HepG2 (cell line): Measurements from ENCODE around the gene AIF1. TPM values are rescaled to one million over a fixed set of nuclear protein-coding genes. Genes with fewer than 3 reads are reported as not detected.

Source experiments
- AKNA ChIP-seq: sonication (generic); formaldehyde crosslinking; IDR thresholded peaks from 2 replicates; pipeline ENCODE4 v1.4.0; 2020; ENCODE audit warnings: missing genetic modification reagents, borderline replicate concordance
- ATRX ChIP-seq: sonication (generic); formaldehyde crosslinking; IDR thresholded peaks from 2 replicates; pipeline ENCODE4 v1.4.0; 2020; ENCODE audit warnings: missing genetic modification reagents, borderline replicate concordance
- CCDC6 ChIP-seq: sonication (generic); formaldehyde crosslinking; IDR thresholded peaks from 2 replicates; pipeline ENCODE4 v1.8.1; 2022; ENCODE audit warnings: mild to moderate bottlenecking, missing genetic modification reagents, moderate library complexity
- CEBPG ChIP-seq: IDR thresholded peaks from 2 replicates; pipeline ENCODE4 v1.6.1; 2016
- GMEB1 ChIP-seq: sonication (generic); formaldehyde crosslinking; IDR thresholded peaks from 2 replicates; pipeline ENCODE4 v1.5.1; 2020; ENCODE audit warnings: missing genetic modification reagents, mild to moderate bottlenecking, borderline replicate concordance
- HMG20A ChIP-seq: IDR thresholded peaks from 2 replicates; pipeline ENCODE4 v1.6.1; 2016; ENCODE audit warnings: borderline replicate concordance
- MAFG ChIP-seq: sonication (generic); formaldehyde crosslinking; IDR thresholded peaks from 2 replicates; pipeline ENCODE4 v1.5.1; 2020; ENCODE audit warnings: mild to moderate bottlenecking, missing genetic modification reagents
- MIER2 ChIP-seq: IDR thresholded peaks from 2 replicates; pipeline ENCODE4 v1.6.1; 2016; ENCODE audit warnings: missing biosample characterization, missing genetic modification reagents
- NAIF1 ChIP-seq: sonication (generic); formaldehyde crosslinking; IDR thresholded peaks from 2 replicates; pipeline ENCODE4 v1.5.0; 2020; ENCODE audit warnings: mild to moderate bottlenecking, missing genetic modification reagents, borderline replicate concordance
- PCBP1 ChIP-seq: fragments of 200-400 bp; formaldehyde crosslinking; IDR thresholded peaks from 2 replicates; pipeline ENCODE4 v1.6.1; 2017; ENCODE audit warnings: mild to moderate bottlenecking, low read depth, low read length, borderline replicate concordance
- POLR2A ChIP-seq, 2 experiments: IDR thresholded peaks; 2 replicates each; pipeline ENCODE4 v1.6.1; 2011; ENCODE audit warnings: low read depth in 2 of 2, low read length in 2 of 2, mild to moderate bottlenecking in 1 of 2, moderate library complexity in 1 of 2; ENCODE audit not compliant: insufficient read depth in 1 of 2
- SKI ChIP-seq: fragments of 450-650 bp; IDR thresholded peaks from one replicate; pipeline ENCODE4 v1.6.1; 2018; ENCODE audit warnings: mild to moderate bottlenecking; ENCODE audit not compliant: partially characterized antibody
- TIGD3 ChIP-seq: sonication (generic); formaldehyde crosslinking; IDR thresholded peaks from 2 replicates; pipeline ENCODE4 v1.5.1; 2020; ENCODE audit warnings: mild to moderate bottlenecking, missing genetic modification reagents, borderline replicate concordance
- ZBTB3 ChIP-seq: sonication (generic); formaldehyde crosslinking; IDR thresholded peaks from 2 replicates; pipeline ENCODE4 v1.4.0; 2020; ENCODE audit warnings: low read depth, mild to moderate bottlenecking, moderate library complexity, missing genetic modification reagents, borderline replicate concordance
- ZFP91 ChIP-seq: sonication (generic); formaldehyde crosslinking; IDR thresholded peaks from 2 replicates; pipeline ENCODE4 v1.9.0; 2022; ENCODE audit warnings: missing genetic modification reagents, mild to moderate bottlenecking, borderline replicate concordance
- ZMYM2 ChIP-seq: sonication (generic); formaldehyde crosslinking; IDR thresholded peaks from 2 replicates; pipeline ENCODE4 v1.8.0; 2022; ENCODE audit warnings: mild to moderate bottlenecking, missing genetic modification reagents
- ZNF362 ChIP-seq: sonication (generic); formaldehyde crosslinking; IDR thresholded peaks from 2 replicates; pipeline ENCODE4 v1.4.0; 2020; ENCODE audit warnings: missing genetic modification reagents, mild to moderate bottlenecking, borderline replicate concordance
- ZNF430 ChIP-seq: sonication (generic); formaldehyde crosslinking; IDR thresholded peaks from 2 replicates; pipeline ENCODE4 v1.9.0; 2021; ENCODE audit warnings: mild to moderate bottlenecking, missing genetic modification reagents
- polyA plus RNA-seq, 8 experiments: library from polyadenylated mRNA; depleted of rRNA in 3 of 8; stranded (reverse) in 7 of 8; unstranded in 1 of 8; fragments of >200 nt; fragmentation: Illumina TruSeq in 4 of 8; extraction: Trizol in 4 of 8; gene quantifications; 2 replicates each; pipeline versions ENCODE4 v1.2.1 to v1.2.3, GENCODE V29; 2011 to 2016; ENCODE audit warnings: low read depth in 4 of 8, missing spikeins in 1 of 8, mixed read lengths in 1 of 8; ENCODE audit not compliant: insufficient read depth in 1 of 8
- total RNA-seq, 5 experiments: library from RNA; depleted of rRNA; stranded (reverse); fragments of >200 nt; fragmentation: Illumina TruSeq; extraction: Trizol; gene quantifications; 2 replicates each; pipeline ENCODE4 v1.2.3, GENCODE V29; 2016; ENCODE audit warnings: low read depth in 1 of 5

Gene AIF1
- total and polyA plus RNA-seq, 2 of the 13 experiments (the other 11 are each of a cell fraction or from before 2014, with no cell fraction given), result 1.5 TPM; not detected in 1

- TF ChIP-seq AKNA (no peak), MAFG (CRISPR knock-in tag) (no peak), NAIF1 (CRISPR knock-in tag) (no peak), ZMYM2 (CRISPR knock-in tag) (no peak), ZNF430 (CRISPR knock-in tag) (no peak), TIGD3 (CRISPR knock-in tag) (no peak), CCDC6 (CRISPR knock-in tag) (no peak), ATRX (CRISPR knock-in tag) (no peak), ZFP91 (peak; percentile 51; the same call in 1 of the 2 replicates), POLR2A (IDR thresholded peaks at IDR 0.05; ENCODE audit: insufficient read depth in 1 of 2, low read depth in 2 of 2, low read length in 2 of 2) (peak in 1 of 2 experiments; percentile 43; a peak in 2 of 4 replicates), PCBP1 (no peak), GMEB1 (CRISPR knock-in tag) (0 out of 2 replicates have a peak, but pooled peaks have one; percentile 20), SKI (no peak), CEBPG (CRISPR knock-in tag) (no peak), ZNF362 (CRISPR knock-in tag) (peak; percentile 75; the same call in 1 of the 2 replicates), MIER2 (CRISPR knock-in tag) (no peak), ZBTB3 (peak; percentile 20; the same call in 1 of the 2 replicates), HMG20A (CRISPR knock-in tag) (0 out of 2 replicates have a peak, but pooled peaks have one; percentile 0)
Measured at GRCh38 chr6:31614075-31614619, 887 bp upstream of the AIF1 start (continued).
